Upper lobe of left lung (tissue), 6 donors: ENCODE data around the gene LYZ. TPM values are rescaled to one million over a fixed set of nuclear protein-coding genes. Genes with fewer than 3 reads are reported as not detected.

Source experiments
- ATAC-seq, 2 donors: fragments of 200-7000 bp; cut with Tn5 transposase; one replicate each; pipeline ENCODE4 v1.9.1; 2022; ENCODE audit warnings: mild to moderate bottlenecking in 2 of 2, moderate library complexity in 2 of 2; ENCODE audit not compliant: low FRiP score in 2 of 2
- DNase-seq, 2 donors: peaks; one replicate each; pipeline ENCODE4 v3.0.0-alpha.2; 2019 to 2020
- H3K27ac ChIP-seq, 4 donors: fragments of 200-600 bp; sonication (generic); one replicate each; pipeline ENCODE4 v1.5.1; 2016 to 2019
- H3K27me3 ChIP-seq, 4 donors: fragments of 200-600 bp; sonication (generic); one replicate each; pipeline ENCODE4 v1.5.1; 2017 to 2019
- H3K36me3 ChIP-seq, 4 donors: fragments of 200-600 bp; sonication (generic); one replicate each; pipeline ENCODE4 v1.5.1; 2016 to 2019
- H3K4me1 ChIP-seq, 4 donors: fragments of 200-600 bp; sonication (generic); one replicate each; pipeline ENCODE4 v1.5.1; 2018 to 2019
- H3K4me3 ChIP-seq, 4 donors: fragments of 200-600 bp; sonication (generic); one replicate each; pipeline ENCODE4 v1.5.1; 2017 to 2019; ENCODE audit warnings: mild to moderate bottlenecking in 2 of 4, moderate library complexity in 1 of 4
- H3K9me3 ChIP-seq, 4 donors: fragments of 200-600 bp; sonication (generic); one replicate each; pipeline ENCODE4 v1.5.1; 2018 to 2019
- EP300 ChIP-seq, 4 donors: sonication (generic); formaldehyde crosslinking; IDR thresholded peaks; one replicate each; pipeline ENCODE4 v1.5.1; 2017; ENCODE audit warnings: antibody characterized with exemption in 4 of 4, control low read depth in 2 of 4
- POLR2A ChIP-seq, 4 donors: fragments of 450-650 bp; IDR thresholded peaks; one replicate each; pipeline ENCODE4 v1.5.1; 2016 to 2017; ENCODE audit warnings: antibody characterized with exemption in 4 of 4, mild to moderate bottlenecking in 2 of 4
- POLR2AphosphoS5 ChIP-seq, 2 donors: sonication (generic); formaldehyde crosslinking; IDR thresholded peaks; one replicate each; pipeline ENCODE4 v1.5.1; 2017; ENCODE audit warnings: antibody characterized with exemption in 2 of 2
- WGBS, 2 donors: methylation state at CpG; one replicate each; pipeline ENCODE4 v1.1.5; 2017 to 2018; 5-methylcytosine and 5-hydroxymethylcytosine counted together
- total RNA-seq, 6 donors: library from RNA; depleted of rRNA in 4 of 6; stranded (reverse); fragments of >200 nt in 4 of 6; gene quantifications; one replicate each; pipeline versions ENCODE4 v1.1.0 to v1.2.1, GENCODE V29; 2016 to 2021
- TF ChIP-seq, protein P1 (sequence below), 6 experiments: fragments of 450-650 bp in 4 of 6; fragments of 200-600 bp in 2 of 6; sonication (generic) in 2 of 6; IDR thresholded peaks; one replicate each; pipeline ENCODE4 v1.5.1; 2016 to 2019; ENCODE audit warnings: antibody characterized with exemption in 6 of 6
- donor health status: DM: no; HTN: no; CAD: no; lungs with moderate emphysema.
- donor health status: DM: no; HTN: yes; CAD: no; lungs with severe emphysema.

Gene LYZ
- total RNA-seq, 6 donors from 2014 or later: 52.9 to 1,947 (median 459) TPM

DNA sequence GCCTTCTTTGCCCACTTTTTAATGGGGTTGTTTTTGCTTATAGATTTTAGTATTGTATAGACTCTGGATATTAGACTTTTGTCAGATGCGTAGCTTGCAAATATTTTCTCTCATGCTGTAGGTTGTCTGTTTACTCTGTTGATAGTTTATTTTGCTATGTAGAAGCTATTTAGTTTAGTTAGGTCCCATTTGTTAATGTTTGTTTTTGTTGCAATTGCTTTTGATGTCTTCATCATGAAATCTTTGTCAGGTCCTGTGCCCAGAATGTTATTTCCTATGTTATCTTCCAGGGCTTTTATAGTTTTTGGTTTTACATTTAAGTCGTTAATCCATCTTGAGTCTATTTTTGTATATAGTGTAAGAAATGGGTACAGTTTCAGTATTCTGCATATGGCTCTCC lies 30.0 kb upstream of the LYZ start:
- WGBS, 2 donors: 87 to 96% methylated on average over 2 of the region's 2 CpGs
- TF ChIP-seq EP300 (IDR thresholded peaks at IDR 0.05): no peak
- TF ChIP-seq, protein P1, sequence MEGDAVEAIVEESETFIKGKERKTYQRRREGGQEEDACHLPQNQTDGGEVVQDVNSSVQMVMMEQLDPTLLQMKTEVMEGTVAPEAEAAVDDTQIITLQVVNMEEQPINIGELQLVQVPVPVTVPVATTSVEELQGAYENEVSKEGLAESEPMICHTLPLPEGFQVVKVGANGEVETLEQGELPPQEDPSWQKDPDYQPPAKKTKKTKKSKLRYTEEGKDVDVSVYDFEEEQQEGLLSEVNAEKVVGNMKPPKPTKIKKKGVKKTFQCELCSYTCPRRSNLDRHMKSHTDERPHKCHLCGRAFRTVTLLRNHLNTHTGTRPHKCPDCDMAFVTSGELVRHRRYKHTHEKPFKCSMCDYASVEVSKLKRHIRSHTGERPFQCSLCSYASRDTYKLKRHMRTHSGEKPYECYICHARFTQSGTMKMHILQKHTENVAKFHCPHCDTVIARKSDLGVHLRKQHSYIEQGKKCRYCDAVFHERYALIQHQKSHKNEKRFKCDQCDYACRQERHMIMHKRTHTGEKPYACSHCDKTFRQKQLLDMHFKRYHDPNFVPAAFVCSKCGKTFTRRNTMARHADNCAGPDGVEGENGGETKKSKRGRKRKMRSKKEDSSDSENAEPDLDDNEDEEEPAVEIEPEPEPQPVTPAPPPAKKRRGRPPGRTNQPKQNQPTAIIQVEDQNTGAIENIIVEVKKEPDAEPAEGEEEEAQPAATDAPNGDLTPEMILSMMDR (IDR thresholded peaks at IDR 0.05): no peak
- no peak for TF ChIP-seq POLR2A (IDR thresholded peaks at IDR 0.05)
- no peak for TF ChIP-seq POLR2AphosphoS5 (IDR thresholded peaks at IDR 0.05)
- ATAC-seq (no peak), DNase-seq (no peak)
- Histone ChIP-seq H3K27ac (no peak overlapping the region), H3K4me3 (no peak overlapping the region), H3K27me3 (no peaks in the 10 kb centered on the region), H3K36me3 (no peaks in the 10 kb centered on the region), H3K4me1 (no peaks in the 10 kb centered on the region), H3K9me3 (no peaks in the 10 kb centered on the region)

DNA sequence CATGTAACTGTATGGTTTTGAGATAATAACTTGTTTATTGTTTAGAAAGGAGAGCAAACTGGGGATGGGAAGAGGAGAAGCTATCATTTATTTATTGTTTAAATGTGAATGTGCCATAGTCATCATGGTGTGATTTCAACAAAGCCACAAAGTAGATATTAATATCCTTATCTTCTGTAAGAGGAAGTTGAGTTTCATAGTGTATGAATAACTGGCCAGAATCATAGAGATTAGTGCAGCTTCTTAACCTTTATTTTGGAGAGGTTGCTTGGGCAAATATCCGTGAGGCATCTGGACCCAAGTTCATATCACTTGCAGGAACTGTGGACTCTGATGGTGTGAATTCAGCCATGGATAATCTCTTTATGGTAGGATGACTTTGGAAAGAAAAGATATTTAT lies 26.8 kb upstream of the LYZ start:
- Histone ChIP-seq H3K4me3 (no peak overlapping the region), H3K27ac (no peak overlapping the region), H3K27me3 (no peaks in the 10 kb centered on the region), H3K4me1 (no peaks in the 10 kb centered on the region), H3K9me3 (no peaks in the 10 kb centered on the region), H3K36me3 (no peaks in the 10 kb centered on the region)
- ATAC-seq (no peak), DNase-seq (no peak)
- TF ChIP-seq EP300 (IDR thresholded peaks at IDR 0.05) (no peak), POLR2AphosphoS5 (IDR thresholded peaks at IDR 0.05) (no peak), POLR2A (IDR thresholded peaks at IDR 0.05) (no peak)
- TF ChIP-seq, protein P1 (IDR thresholded peaks at IDR 0.05): no peak
- 88 to 95% methylated on average over 1 of the region's 1 CpG for WGBS, 2 donors

DNA sequence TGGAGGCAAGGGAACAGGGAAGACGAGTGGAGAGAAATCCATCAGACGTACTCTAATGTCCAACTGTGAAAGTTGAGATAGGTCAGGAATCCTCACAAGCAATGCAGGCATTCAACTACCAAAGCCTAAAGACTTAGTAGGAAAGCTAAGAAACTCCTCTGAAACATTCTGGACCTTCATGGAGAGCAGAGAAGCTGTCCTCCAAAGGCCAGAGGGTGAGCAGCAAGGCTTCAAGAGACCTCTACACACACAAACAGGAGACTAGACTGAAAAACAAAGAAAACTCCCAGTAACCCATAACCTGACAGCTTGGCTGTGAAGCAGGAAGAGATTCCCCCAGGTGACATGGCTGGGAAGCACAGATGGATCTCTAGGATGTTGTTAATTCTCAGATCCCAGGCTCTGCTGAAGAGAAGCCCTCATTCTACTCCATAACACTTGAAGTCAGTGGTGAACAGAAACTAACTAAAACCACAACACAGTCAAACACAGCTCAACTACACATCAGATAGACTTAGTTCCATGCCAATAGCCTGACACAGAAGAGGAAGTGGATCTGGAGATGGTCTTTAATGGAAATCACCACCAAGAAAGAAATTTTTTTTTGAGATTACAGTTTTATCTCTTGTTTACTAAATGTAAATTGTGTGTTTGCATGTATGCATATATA lies 23.2 kb upstream of the LYZ start:
- H3K4me1 ChIP-seq: peaks cover 0 to 5% (median 2%) of the 10 kb centered on the region in 4 donors
- WGBS, 2 donors: 82 to 84% methylated on average over 2 of the region's 2 CpGs

DNA sequence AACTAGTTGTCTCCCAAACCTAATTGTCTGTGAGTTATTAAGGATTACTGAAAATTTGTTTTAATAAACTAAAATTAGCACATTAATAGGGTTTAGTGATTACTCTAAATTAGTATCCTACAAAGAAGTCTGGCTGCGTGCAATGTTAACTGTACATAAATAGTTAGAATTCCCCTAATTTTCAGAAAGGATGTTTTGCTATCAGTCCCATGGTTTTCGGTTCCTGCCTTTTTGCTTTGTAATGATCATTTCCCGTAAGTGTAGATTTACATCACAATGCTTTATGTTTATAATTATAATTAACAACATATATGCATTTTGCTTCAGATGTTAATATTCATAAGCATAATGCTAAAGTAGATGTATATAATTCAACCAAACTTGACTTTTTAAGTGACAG lies 19.8 kb upstream of the LYZ start:
- H3K9me3 ChIP-seq: no peaks in the 10 kb centered on the region
- no peak overlapping the region for H3K4me3 ChIP-seq
- WGBS, 2 donors: 58 to 67% methylated on average over 3 of the region's 3 CpGs
- TF ChIP-seq POLR2AphosphoS5 (IDR thresholded peaks at IDR 0.05) (no peak), EP300 (IDR thresholded peaks at IDR 0.05) (no peak), POLR2A (IDR thresholded peaks at IDR 0.05) (no peak)
- TF ChIP-seq, protein P1 (IDR thresholded peaks at IDR 0.05): no peak
- ATAC-seq: no peak
- H3K27me3 ChIP-seq: no peaks in the 10 kb centered on the region
- H3K27ac ChIP-seq: no peak overlapping the region
- H3K4me1 ChIP-seq: peaks cover 11 to 23% (median 13%) of the 10 kb centered on the region in 4 donors
- DNase-seq: no peak
- H3K36me3 ChIP-seq: no peaks in the 10 kb centered on the region

More for the DNA sequence above, 23.2 kb upstream of the LYZ start:
- TF ChIP-seq, protein P1 (IDR thresholded peaks at IDR 0.05): no peak
- TF ChIP-seq POLR2A (IDR thresholded peaks at IDR 0.05): no peak
- TF ChIP-seq POLR2AphosphoS5 (IDR thresholded peaks at IDR 0.05): no peak
- TF ChIP-seq EP300 (IDR thresholded peaks at IDR 0.05): no peak
- DNase-seq: no peak
- no peak overlapping the region for H3K27ac ChIP-seq
- H3K27me3 ChIP-seq: no peaks in the 10 kb centered on the region
- no peaks in the 10 kb centered on the region for H3K36me3 ChIP-seq
- H3K4me3 ChIP-seq: no peak overlapping the region
- no peaks in the 10 kb centered on the region for H3K9me3 ChIP-seq
- ATAC-seq: no peak
